Activated CD8-positive, alpha-beta memory T cell treated with anti-CD3 and anti-CD28 coated beads for 36 hours (primary cell): ENCODE data around the gene CNPY1. TPM values are rescaled to one million over a fixed set of nuclear protein-coding genes. Genes with fewer than 3 reads are reported as not detected.

Experiments used
- CTCF ChIA-PET: fragments of 350-600 bp; sonication (Branson Sonifier 250); formaldehyde crosslinking; loops from one replicate; lab custom pipeline; 2021; ENCODE audit warnings: antibody characterized with exemption; lab: Charles Lee
- POLR2A ChIA-PET: fragments of 350-600 bp; sonication (Branson Sonifier 250); formaldehyde crosslinking; loops from one replicate; lab custom pipeline; 2021; ENCODE audit warnings: antibody characterized with exemption; lab: Charles Lee
- total RNA-seq, 2 experiments: library from RNA; stranded (reverse); gene quantifications; one replicate each; pipeline ENCODE4 v1.2.3, GENCODE V29; 2021

The CNPY1 gene
- total RNA-seq, 2 experiments from 2014 or later, result not detected

DNA sequence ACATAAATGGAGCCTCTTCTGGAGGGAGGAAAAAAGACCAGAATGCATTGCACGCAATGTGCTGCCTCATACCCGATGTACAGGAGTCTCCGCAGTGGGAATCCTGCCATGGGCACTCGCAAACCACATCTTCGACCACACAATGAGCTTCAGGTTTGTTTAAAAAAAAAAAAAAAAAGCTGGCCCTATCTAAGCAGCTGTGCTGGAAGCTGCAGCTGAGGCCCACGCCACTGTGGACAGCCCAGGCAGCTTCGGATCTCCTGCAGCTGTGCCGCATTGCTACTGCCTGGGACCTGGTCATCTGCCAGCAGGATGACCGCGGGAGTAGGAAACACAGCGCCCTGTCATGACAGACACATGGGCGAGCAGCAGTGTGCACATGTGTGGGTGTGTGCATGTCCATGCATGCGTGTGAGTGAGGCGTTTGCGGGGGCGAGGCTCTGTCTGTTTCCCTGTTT lies 62.5 kb downstream of the CNPY1 start:
- ChIA-PET POLR2A (no interaction called here), CTCF (no interaction called here)

DNA sequence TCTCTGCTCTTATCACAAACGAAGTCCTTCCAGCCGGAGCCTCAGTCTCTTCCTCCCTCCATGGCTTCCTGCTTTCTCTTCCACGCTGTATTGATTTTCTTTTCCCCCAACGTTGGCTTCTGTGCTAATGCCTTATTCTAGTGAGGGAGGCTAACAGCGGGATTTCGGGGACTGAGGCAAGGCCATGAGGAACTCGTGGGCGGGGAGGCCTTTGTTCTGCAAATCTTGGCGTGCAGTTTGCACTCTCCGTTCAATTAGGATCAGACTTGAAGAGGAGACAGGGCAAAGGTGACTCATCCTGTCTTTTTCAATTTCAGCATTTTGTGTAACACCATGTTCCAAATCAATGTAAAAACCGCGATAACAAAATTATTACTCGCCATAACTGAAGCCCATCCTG lies 63.1 kb downstream of the CNPY1 start:
- ChIA-PET CTCF (no interaction called here), POLR2A (no interaction called here)

DNA sequence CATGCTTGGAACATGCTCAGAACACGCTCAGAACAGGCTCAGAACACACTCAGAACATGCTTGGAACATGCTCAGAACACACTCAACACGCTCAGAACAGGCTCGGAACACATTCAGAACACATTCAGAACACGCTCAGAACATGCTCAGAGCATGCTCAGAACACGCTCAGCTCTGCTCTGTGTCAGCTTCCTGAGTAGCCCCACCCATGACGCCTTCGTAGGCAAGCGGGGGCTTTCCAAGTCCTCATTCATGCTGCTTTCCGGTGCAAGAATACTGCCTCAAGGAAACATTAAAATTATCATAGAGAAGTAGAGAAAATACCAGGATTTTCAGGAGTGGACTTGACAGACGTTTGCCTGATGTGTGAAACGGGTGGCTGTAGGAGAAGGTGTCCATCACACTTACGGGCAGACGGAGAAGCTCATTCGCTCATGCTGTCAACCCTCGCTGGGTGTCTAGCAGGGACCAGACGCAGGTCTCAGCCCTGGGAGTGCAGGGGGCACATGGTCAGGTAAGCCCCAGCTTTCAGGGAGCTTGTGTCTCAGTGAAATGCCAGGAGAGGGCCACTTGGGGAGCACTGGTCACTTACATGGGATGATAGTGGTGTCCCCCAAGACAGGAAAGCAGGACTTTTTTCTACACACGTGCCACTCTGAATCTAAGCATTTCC lies 63.7 kb downstream of the CNPY1 start:
- ChIA-PET CTCF (interaction anchor here (0.5 kb wide), 1 partner anchor 130 kb away, joined by 3 read pairs; no protein-coding TSS in a partner anchor), POLR2A (no interaction called here)

DNA sequence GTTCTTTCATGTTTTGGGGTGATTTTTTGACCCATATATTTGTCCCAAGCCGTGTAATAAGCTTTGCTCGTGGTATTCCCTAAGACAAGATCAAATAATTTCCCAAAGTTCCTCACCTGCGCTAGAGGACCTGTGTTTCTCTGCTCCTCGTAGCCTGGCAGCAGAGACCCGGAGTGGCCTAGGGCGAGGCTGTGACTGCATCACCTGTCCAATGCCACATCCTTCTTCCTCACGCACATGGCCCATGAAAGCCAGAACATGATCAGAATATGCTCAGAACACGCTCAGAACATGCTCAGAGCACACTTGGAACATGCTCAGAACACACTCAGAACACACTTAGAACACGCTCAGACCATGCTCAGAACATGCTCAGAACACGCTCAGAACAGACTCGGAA lies 64.6 kb downstream of the CNPY1 start:
- POLR2A ChIA-PET, result no interaction called here
- CTCF ChIA-PET, result no interaction called here

DNA sequence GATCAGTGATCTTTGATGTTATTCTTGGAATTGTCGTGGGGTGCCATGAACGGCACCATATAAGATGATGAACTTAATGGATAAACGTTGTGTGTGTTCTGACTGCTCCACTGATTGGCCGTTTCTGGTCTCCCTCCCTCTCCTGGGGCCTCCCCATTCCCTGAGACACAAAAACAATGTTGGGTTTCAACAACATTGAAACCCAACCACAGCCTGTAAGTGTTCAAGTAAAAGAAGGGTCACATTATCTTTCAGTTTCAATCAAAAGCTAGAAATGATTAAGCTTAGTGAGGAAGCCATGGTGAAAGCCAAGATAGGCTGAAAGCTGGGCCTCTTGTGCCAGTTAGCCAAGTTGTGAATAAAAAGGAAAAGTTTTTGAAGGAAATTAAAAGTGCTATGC lies 68.9 kb downstream of the CNPY1 start:
- CTCF ChIA-PET, result no interaction called here

DNA sequence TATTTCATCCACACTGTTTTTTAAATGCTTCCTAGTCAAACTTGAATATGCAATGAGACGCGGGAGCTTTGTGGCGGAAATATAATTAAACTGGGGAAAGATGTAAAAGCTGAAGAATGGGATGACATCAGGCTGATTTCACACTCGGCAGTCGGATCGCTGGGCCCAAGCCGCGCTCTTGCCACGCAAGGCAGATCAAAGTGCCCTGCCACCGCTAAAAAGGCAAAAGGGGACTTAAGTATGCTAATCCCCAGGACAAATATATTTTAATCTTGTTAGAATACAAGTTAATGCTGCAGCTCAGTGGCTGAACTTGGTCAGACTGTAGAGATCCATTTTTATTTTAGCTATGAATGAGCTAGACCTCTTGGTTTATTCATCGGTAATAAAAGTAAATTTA lies 74.6 kb downstream of the CNPY1 start:
- ChIA-PET POLR2A (no interaction called here), CTCF (interaction anchor here (0.7 to 1.0 kb wide), 2 partner anchors 92 to 114 kb away, joined by 3 read pairs; no protein-coding TSS in a partner anchor)

More for the DNA sequence above, 68.9 kb downstream of the CNPY1 start:
- POLR2A ChIA-PET, result no interaction called here

DNA sequence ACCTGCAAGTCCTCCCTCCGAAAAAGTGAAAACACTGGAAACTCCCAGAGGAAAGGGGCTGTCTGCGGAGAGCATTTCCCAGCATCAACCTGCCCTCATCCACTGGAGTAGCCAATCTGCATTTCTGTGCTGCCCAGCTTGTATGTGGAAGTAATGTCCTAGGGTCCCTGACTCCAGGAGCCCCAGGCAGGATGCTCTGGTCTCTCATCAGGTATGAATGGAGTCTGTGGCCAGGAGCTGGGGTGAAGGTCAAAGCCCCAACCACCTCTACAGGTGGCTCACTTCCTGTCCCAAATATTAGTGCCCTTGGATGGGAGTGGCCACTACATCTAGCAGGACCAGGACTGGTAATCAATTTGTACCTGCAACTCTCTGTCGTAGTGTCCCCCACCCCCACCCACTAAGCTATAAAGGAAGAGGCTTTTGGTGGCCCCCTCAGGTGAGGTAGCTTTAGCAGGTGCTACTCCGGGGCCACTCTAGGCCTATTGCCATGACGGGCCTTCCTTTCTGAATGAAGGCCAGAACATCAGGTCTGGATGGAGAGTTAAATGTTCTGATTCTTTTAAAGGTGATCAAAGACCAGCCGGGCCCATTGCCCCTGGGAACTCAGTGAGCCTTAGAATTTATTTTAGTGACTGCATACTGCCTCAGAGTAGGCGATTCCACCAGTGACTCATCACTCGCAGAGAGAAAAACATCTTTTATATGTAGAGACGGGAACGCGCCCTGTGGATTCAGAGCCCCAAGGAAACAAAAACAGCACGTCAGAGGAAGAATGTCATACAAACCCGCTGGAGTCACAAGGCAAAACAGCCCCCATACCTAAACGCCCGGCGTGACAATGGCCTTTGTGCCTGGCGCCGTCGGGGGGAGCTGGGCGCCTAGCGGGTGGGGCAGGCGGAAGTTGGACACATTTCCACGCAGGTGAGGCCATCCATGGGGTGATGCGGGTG lies 75.4 kb downstream of the CNPY1 start:
- ChIA-PET CTCF (no interaction called here), POLR2A (no interaction called here)

DNA sequence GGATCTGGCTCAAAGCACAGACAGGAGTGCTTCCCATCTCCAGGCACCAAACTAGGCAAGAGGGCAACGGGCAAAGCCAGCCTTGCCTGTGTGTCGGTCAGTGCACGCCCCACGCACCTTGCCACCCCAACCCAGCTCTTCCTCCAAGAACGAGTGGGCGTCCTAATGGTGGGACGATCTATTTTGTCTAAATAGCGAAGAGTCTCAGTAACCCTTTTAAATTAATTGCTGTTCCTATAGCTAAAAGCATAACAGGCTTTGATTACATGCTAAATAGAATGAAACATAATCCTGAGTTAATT lies 76.2 kb downstream of the CNPY1 start:
- ChIA-PET CTCF (no interaction called here), POLR2A (no interaction called here)

DNA sequence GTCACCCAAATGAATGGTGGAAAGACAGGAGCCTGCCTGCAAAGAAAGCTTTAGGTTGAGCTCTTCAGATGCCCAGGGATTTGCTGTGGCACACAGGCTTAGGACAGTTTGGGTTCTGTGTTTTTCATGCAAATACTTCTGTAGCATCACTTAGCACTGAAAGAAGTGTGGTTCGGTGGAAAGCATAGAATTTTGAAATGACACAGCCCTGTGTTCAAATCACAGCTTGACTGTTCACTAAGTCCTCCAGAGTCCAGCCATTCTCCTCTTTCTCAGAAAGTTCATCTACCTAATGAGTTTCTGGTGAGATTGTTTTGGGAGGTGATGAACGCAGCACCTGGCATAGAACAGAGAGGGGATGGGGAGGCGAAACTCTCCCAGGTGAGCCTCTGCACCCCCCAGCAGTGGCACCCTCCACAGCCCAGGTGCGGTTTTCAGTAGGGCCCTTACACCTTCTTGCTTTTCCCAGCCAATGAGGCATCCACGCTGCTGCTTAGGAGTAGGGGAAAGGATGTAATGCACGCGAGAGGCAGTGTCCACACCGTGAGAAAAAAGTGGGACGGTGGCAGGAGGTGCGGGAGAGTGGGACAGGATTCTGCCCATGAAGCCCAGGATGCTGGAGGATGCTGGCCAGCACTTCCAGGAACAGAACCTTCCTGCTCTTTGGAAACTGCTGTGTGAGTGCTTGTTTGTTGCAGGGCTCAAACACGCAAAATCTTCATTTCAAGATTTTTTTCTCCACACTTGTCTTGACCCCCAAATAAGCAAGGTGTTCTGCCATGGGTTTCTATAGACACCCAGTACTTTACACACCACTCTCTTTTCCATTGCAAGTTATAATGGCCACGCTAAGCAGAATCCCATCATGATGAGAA lies 76.8 kb downstream of the CNPY1 start:
- POLR2A ChIA-PET, result no interaction called here
- CTCF ChIA-PET, result no interaction called here

DNA sequence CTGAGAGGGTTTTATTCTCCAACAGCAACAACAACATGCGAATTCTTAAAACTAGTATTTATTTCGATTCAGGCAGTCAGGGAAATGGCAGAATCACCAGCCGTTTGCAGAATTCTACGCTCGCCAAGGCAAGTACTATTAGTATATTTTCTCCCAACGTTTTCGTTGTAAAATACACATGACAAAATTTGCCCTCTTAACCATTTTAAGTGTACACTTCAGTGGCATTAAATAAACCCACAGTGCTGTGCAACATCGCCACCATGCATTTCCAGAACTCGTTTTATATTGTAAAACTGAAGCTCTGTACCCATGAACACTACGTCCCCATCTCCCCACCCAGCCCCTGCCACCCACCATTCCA lies 77.6 kb downstream of the CNPY1 start:
- ChIA-PET POLR2A (no interaction called here), CTCF (no interaction called here)

DNA sequence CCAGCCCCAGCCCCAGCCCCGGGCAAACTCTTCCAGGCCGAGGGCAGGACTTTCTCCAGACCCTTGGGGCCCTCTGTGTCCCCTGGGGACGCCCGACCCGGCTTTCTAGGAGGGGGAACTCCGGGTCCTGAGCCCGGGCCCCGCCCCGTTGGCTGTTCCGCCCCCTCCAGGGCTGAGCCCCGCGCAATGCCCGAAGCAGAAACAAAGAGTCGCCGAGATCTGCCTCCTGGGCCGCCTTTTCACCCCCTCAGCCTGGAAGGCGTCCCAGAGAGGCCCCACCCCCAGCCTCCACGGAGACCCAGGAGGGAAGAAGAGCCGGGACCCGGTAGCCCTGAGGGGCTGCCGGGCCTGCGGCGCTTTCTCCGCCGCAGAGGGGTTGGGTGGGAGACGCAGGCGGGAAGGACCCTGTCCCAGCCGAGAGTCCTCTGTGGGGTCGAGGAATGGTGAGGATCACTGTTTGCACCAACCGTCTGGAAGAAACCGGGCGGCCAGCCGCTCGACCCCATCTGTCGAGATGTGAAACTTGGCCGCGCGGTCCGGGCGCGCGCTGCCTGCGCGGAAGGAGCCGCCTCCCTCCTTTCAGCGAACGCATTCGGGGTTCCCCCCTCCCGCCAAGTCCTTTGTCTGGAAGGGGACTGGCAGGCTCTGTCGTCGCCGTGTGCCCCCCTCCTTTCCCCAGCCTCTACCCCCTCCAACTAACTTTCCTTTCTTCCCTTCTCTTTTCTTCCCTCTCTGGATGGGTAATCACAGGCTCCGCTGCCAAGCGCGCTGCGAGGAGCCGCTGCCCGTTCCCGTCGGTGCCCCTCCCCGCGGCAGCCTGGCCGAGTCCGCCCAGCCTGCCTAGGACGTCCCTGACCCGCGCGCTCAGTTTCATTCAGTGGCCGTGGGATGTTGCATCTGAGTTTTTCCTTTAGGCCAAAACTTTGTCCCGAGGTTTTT lies 78.2 kb downstream of the CNPY1 start:
- CTCF ChIA-PET, result no interaction called here
- POLR2A ChIA-PET, result no interaction called here

DNA sequence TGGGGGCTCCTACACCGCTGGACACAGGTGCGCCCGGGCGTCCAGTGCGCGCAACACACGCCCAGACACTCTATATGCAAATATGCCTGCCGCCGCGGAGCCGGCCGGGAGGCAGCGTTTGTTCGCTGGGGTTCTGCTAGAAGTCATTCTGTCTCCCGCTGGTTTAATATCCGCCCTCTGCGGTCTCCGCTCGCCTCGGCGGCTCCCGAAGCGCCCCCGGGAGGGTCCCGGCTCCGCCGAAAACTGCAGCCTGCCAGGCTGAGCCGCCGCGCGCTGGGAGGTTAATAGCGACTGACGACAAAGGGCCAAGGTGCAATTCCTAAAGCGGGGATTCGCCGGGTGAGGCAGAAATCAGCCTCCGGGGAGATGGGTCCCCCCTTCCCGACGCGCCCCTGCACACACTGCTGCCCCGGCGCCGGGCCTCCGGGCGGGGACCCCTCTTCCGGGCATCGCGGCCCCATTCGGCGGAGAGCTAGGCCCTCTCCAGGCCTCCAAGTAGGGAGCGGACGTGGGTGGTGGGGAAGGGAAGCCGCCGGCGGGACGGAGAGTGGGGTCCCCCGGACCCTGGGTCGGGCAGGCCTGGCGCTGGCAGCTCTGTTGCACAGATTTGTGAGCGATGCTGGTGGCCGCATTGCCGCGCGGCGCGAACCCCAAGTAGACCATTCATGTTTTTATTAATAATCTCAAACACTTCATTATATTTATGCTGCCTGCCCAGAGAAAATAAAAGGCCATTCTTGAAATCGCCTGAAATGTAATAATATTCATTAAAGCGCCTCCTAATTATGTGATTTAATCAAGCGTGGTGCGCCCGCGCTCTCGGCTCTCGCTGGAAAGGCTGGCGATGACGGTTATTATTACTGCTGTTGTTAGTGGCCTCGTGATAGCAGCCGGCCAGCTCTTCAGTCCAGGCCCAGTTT lies 79.3 kb downstream of the CNPY1 start:
- POLR2A ChIA-PET, result no interaction called here
- CTCF ChIA-PET, result no interaction called here

DNA sequence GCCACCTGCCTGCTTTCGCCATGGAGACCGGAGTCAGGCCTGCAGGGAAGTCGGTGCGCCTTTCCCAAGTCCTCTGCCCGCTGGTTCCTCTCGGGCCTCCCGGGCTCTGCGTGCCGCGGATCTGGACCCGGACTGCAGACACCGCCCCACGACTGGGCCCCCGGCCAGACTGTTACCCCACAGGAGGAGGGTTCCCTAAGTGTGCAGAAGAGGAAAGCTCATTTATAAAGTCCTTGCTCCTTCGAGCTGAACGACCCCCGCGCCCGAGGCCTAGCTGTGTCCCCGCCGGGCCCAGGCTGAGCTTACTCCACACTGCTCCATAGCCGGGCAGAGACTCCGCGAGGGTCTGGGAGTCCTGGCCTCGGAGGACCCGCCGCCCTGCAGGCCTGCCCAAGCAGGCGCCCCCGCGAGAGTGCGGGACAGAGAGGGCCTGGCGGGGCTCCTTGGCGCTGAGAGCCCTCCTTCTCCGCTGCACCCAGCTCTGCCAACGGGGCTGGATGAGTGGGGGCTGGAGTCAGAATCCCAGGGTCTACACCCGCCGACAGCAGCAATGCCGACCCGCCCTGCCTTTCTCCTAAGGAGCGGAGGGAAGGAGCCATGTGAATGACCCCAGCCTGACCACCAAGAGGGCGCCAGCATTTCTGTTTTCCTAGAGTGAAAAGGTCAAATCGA lies 80.1 kb downstream of the CNPY1 start:
- ChIA-PET POLR2A (no interaction called here), CTCF (no interaction called here)

DNA sequence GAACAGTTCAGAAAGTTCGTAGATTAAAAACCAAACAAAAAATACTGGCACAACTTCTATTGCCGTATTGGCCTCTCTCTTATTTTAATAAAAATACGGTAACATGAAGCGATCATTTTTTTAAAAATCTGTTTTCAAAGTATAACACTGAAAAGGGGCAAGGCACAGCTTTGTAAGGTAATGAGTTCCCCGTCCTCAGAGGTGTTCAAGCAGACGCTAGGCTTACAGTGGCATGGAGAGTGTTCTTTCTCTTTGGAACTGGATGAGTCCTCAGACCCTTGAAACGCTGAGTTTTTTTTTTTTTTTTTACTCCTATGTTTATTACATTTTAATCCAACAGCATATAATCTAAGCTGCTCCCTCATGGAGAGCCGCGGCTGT lies 80.6 kb downstream of the CNPY1 start:
- CTCF ChIA-PET, result interaction anchor here (0.7 kb wide), 1 partner anchor 56 kb away, joined by 4 read pairs; no protein-coding TSS in a partner anchor
- POLR2A ChIA-PET, result no interaction called here

DNA sequence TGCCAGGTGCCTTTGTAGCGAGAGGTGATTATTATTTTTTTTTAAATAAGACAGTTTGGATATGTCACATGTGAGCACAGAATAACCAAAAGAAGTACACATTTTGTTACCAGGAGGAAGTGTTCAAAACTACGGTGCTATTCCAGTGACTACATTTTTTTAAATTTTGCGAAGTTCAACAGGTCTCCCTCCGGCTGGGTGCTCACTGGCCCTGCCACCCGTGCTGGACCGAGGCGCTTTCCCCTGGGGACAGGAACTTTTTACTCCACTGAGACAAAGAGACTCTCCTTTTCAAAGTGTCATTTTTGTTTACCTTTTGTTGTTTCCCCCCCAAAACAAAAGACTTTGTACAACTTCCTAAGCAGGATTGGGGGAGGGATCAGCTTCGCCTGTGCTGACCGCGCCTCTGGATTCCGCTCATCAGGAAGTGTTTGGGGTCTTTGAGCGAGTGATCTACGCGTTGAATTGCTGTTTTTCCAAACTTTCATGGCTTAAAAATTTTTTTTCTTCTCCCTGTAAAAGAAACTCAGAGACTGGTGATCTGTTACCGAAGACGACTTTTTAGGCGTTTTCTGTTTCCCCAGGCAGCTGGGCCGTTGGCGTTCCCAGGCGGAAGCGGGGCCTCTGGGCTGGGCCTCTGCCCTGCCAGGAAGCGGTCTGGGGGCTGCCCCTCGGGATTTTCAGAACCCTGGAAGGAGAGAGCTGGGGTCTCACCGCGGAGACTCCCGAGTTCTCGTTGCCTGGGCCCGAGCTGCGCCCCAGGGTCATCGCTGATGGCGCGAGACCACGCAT lies 81.2 kb downstream of the CNPY1 start:
- POLR2A ChIA-PET, result no interaction called here
- CTCF ChIA-PET, result interaction anchor here (0.7 kb wide), 1 partner anchor 56 kb away, joined by 4 read pairs; no protein-coding TSS in a partner anchor

DNA sequence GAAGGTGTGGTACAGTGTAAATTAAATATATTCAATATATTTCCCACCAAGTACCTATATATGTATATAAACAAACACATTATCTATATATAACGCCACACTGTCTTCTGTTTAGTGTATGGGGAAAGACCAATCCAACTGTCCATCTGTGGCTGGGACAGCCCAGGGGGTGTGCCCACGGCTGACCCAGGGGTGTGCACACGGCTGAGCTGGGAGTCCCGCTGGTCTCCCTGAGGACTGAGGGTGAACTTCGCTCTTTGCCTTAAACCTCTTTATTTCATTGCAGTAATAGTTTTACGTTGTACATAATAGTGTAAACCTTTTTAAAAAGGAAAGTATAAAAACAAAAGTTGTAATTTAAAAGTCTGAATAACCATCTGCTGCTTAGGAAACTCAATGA lies 82.2 kb downstream of the CNPY1 start:
- ChIA-PET CTCF (no interaction called here), POLR2A (no interaction called here)
